Chondrocyte (in vitro differentiated cells): Measurements from ENCODE around the gene SETD7. TPM values are rescaled to one million over a fixed set of nuclear protein-coding genes. Genes with fewer than 3 reads are reported as not detected.
"Not testable (repeated sequence)": the region's sequence is repeated elsewhere in the genome, so short reads cannot be mapped to it uniquely, and the experiment has no call there.

Experiments
- DNase-seq: peaks from one replicate; pipeline ENCODE4 v3.0.0; 2021; ENCODE audit warnings: mixed read lengths, low spot score
- H3K27ac Mint-ChIP-seq: one replicate; pipeline ENCODE4 v1.8.0; 2021; ENCODE audit warnings: mild to moderate bottlenecking, moderate library complexity, mixed read lengths; ENCODE audit not compliant: unreplicated experiment
- H3K27me3 Mint-ChIP-seq: 2 replicates; pipeline ENCODE4 v1.8.0; 2021; ENCODE audit warnings: low read depth, mixed read lengths
- H3K36me3 Mint-ChIP-seq: 2 replicates; pipeline ENCODE4 v1.8.0; 2021; ENCODE audit warnings: low read depth, mixed read lengths
- H3K4me1 Mint-ChIP-seq: 2 replicates; pipeline ENCODE4 v1.8.0; 2021; ENCODE audit warnings: low read depth, mild to moderate bottlenecking, mixed read lengths
- H3K4me3 Mint-ChIP-seq: one replicate; pipeline ENCODE4 v1.8.0; 2021; ENCODE audit warnings: mild to moderate bottlenecking, moderate library complexity, mixed read lengths; ENCODE audit not compliant: unreplicated experiment
- H3K9me3 Mint-ChIP-seq: 2 replicates; pipeline ENCODE4 v1.8.0; 2021; ENCODE audit warnings: low read depth, mixed read lengths
- CTCF ChIP-seq: fragments of 200-600 bp; sonication (generic); IDR thresholded peaks from 2 replicates; pipeline ENCODE4 v1.5.0; 2021; ENCODE audit warnings: antibody characterized with exemption, mild to moderate bottlenecking, moderate library complexity
- total RNA-seq: library from RNA; stranded (reverse); gene quantifications from 3 replicates; pipeline ENCODE4 v1.2.1, GENCODE V29; 2021

Gene SETD7
- total RNA-seq, 1 donor from 2014 or later, result 56.3 TPM

DNA sequence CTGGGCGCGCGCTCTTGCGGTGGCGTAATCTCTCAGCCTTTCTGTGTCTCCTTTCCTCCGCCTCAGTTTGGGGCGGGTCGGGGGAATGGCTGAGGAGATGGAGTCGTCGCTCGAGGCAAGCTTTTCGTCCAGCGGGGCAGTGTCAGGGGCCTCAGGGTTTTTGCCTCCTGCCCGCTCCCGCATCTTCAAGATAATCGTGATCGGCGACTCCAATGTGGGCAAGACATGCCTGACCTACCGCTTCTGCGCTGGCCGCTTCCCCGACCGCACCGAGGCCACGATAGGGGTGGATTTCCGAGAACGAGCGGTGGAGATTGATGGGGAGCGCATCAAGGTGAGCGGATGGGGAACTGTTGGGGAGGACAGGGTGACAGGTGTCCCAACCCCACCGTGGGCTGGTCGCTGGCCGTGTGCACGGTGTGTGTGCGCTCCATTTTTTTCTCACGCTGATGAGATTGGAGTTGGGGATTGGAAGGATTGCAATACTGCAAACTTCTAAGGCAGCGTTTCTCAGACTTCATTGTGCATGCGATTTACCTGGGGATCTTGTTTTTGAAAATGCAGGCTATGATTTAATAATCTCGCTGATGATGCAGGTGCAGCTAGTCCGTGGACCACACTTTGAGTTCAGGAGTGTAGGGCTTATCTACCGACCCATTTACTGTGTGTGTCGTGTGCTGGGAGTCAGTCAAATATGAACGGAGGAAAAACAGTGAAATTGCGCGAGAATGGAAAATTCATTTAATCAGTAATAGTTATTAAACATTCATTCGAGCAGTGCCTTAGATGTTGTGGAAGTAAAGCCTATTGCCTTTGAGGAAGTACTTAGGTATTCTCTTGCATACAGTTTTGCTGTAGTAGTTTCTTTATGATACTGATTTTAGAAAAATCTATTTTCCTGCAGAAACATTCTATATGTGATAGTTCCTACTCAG is 101.6 kb downstream of the SETD7 start, which contains the start of gene RAB33B:
RAB33B (plus strand) TSS at position 11 of the 935 bp plus-strand sequence; CDS start at position 86, 75 bp downstream.
- Mint-ChIP-seq H3K27me3 (no peaks in the 10 kb centered on the region), H3K9me3 (no peaks in the 10 kb centered on the region), H3K36me3 (no peaks in the 10 kb centered on the region), H3K27ac (peak within 1 kb of the TSS; percentile 99), H3K4me1 (peaks cover 61% of the 10 kb centered on the region), H3K4me3 (peak within 1 kb of the TSS; percentile 97)
- DNase-seq, result no peak
- no peak for TF ChIP-seq CTCF

GRCh38 chr4:139453371-139454110 is 102.5 kb downstream of the SETD7 start:
- TF ChIP-seq CTCF, result peak; percentile 70
- peaks cover 53% of the 10 kb centered on the region for H3K4me1 Mint-ChIP-seq

DNA sequence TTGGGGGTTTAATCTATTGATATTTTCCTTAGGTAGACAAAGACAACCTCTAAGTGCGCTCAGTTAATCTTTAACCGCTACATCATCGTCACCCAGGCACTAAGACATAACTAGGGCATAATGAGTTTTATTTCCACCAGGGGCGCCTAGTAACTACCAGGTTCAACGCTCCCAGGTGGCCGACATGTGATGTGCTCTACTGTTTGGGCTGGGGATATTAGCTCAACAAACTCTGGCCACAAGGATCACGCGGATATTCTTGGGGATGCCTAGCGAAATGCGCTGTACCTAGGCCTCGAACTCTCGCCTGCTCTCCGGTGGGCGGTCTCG is 103.0 kb downstream of the SETD7 start:
- peak; percentile 77 for TF ChIP-seq CTCF
- Mint-ChIP-seq H3K4me3 (peak overlapping the region; percentile 97), H3K9me3 (no peaks in the 10 kb centered on the region), H3K36me3 (no peaks in the 10 kb centered on the region), H3K4me1 (peaks cover 48% of the 10 kb centered on the region), H3K27ac (peak overlapping the region; percentile 99), H3K27me3 (no peaks in the 10 kb centered on the region)
- no peak for DNase-seq

More at GRCh38 chr4:139453371-139454110, 102.5 kb downstream of the SETD7 start:
- Mint-ChIP-seq H3K27ac (peak overlapping the region; percentile 99), H3K4me3 (peak overlapping the region; percentile 97), H3K9me3 (no peaks in the 10 kb centered on the region), H3K27me3 (no peaks in the 10 kb centered on the region), H3K36me3 (no peaks in the 10 kb centered on the region)
- peak; percentile 100 for DNase-seq

- H3K27me3 Mint-ChIP-seq, result no peaks in the 10 kb centered on the region
- no peaks in the 10 kb centered on the region for H3K9me3 Mint-ChIP-seq
- peak overlapping the region; percentile 97 for H3K4me3 Mint-ChIP-seq
- peak overlapping the region; percentile 99 for H3K27ac Mint-ChIP-seq
- peaks cover 37% of the 10 kb centered on the region for H3K4me1 Mint-ChIP-seq
- H3K36me3 Mint-ChIP-seq, result no peaks in the 10 kb centered on the region
- TF ChIP-seq CTCF, result no peak
- no peak for DNase-seq
Observed at GRCh38 chr4:139451997-139452396, 104.0 kb downstream of the SETD7 start.

DNA sequence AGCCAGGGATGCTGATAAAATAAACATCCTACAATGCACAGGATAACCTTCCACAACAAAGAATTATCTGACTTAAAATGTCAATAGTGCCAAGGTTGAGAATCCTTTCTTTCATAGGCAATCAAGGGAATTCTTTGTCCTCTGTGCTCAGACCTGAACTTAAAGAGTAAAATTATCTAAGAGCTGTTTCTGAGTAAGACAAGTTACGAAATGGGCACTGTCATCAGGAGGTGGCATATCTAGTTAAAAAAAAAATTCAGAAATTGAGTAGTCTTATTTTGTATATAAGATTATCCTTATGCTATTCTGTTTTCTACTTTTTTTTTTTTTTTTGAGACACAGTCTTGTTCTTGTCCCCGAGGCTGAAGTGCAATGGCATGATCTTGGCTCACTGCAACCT is 105.4 kb downstream of the SETD7 start:
- no peak for DNase-seq
- Mint-ChIP-seq H3K4me3 (no peak overlapping the region), H3K9me3 (no peaks in the 10 kb centered on the region), H3K4me1 (peaks cover 23% of the 10 kb centered on the region), H3K27ac (no peak overlapping the region), H3K27me3 (no peaks in the 10 kb centered on the region), H3K36me3 (no peaks in the 10 kb centered on the region)
- TF ChIP-seq CTCF, result no peak

GRCh38 chr4:139447078-139447477 is 108.9 kb downstream of the SETD7 start:
- not testable (repeated sequence) for H3K4me3 Mint-ChIP-seq, H3K36me3 Mint-ChIP-seq, H3K4me1 Mint-ChIP-seq, H3K9me3 Mint-ChIP-seq, H3K27ac Mint-ChIP-seq, DNase-seq, H3K27me3 Mint-ChIP-seq
